GM18858 (cell line): ENCODE results near the gene WDR11.
"Not testable (repeated sequence)": the region's sequence is repeated elsewhere in the genome, so short reads cannot be mapped to it uniquely, and the experiment has no call there.

ENCODE experiments used
- ATAC-seq: cut with Tn5 transposase; IDR thresholded peaks from one replicate; pipeline ENCODE4 v1.9.1; 2021; ENCODE audit not compliant: unreplicated experiment

WDR11 gene

GRCh38 chr10:120854388-120854787 is 3.2 kb downstream of the WDR11 start:
- no peak for ATAC-seq

GRCh38 chr10:120861178-120861855 is 10.2 kb downstream of the WDR11 start:
- no peak for ATAC-seq

GRCh38 chr10:120873741-120874140 is 22.6 kb downstream of the WDR11 start:
- no peak for ATAC-seq

- no peak for ATAC-seq
Measured at GRCh38 chr10:120883071-120883470, 31.9 kb downstream of the WDR11 start.

GRCh38 chr10:120887482-120887881 is 36.3 kb downstream of the WDR11 start:
- ATAC-seq: no peak

GRCh38 chr10:120891365-120891764 is 40.2 kb downstream of the WDR11 start:
- no peak for ATAC-seq

GRCh38 chr10:120894556-120894955 is 43.4 kb downstream of the WDR11 start:
- no peak for ATAC-seq

GRCh38 chr10:120897343-120897742 is 46.2 kb downstream of the WDR11 start:
- no peak for ATAC-seq

- ATAC-seq: no peak
Measured at GRCh38 chr10:120905268-120905667, 54.1 kb downstream of the WDR11 start.

- no peak for ATAC-seq
Measured at GRCh38 chr10:120917521-120918250, 66.5 kb downstream of the WDR11 start.

GRCh38 chr10:120923886-120924285 is 72.7 kb downstream of the WDR11 start:
- not testable (repeated sequence) for ATAC-seq

- ATAC-seq: no peak
Measured at GRCh38 chr10:120926611-120927010, 75.4 kb downstream of the WDR11 start.

- no peak for ATAC-seq
Measured at GRCh38 chr10:120927352-120927751, 76.2 kb downstream of the WDR11 start.

- no peak for ATAC-seq
Measured at GRCh38 chr10:120929166-120929565, 78.0 kb downstream of the WDR11 start.

- no peak for ATAC-seq
Measured at GRCh38 chr10:120931423-120931822, 80.3 kb downstream of the WDR11 start.

GRCh38 chr10:120931999-120932398 is 80.8 kb downstream of the WDR11 start:
- no peak for ATAC-seq

GRCh38 chr10:120938822-120939221 is 87.7 kb downstream of the WDR11 start:
- no peak for ATAC-seq

- no peak for ATAC-seq
Measured at GRCh38 chr10:120940299-120940900, 89.2 kb downstream of the WDR11 start.

GRCh38 chr10:120941501-120941900 is 90.3 kb downstream of the WDR11 start:
- ATAC-seq: no peak

- peak; percentile 53 for ATAC-seq
Measured at GRCh38 chr10:120942806-120943413, 91.7 kb downstream of the WDR11 start.

- no peak for ATAC-seq
Measured at GRCh38 chr10:120943542-120943941, 92.4 kb downstream of the WDR11 start.
